22Rv1 (cell line): Measurements from ENCODE around the gene SIPA1L3.

Experiments used
- ZFX ChIP-seq: fragments of 450-650 bp; IDR thresholded peaks from 2 replicates; pipeline ENCODE4 v1.6.1; 2017; ENCODE audit warnings: antibody characterized with exemption, borderline replicate concordance
- TF ChIP-seq, protein P1 (sequence below): fragments of 450-650 bp; IDR thresholded peaks from 2 replicates; pipeline ENCODE4 v1.5.1; 2017; ENCODE audit warnings: mild to moderate bottlenecking

DNA sequence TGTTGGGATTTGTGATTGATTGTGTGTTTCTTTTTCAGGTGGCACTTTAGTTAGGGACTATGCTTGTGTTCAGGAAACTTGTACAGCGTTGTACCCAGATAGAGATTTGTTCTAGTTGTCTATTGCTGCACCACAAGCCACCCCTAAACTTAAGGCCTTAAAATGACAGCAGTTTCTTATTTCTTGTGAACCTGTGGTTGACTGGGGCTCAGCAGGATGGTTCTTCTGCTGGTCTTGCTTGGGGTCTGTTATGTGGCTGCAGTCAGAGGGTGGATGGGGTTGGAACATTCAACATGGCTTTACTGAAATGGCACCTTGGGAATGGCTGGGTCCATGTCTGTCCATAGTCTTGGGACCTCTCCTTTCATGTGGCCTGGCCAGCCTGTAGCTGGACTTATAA lies 28.3 kb downstream of the SIPA1L3 start:
- TF ChIP-seq, protein P1, sequence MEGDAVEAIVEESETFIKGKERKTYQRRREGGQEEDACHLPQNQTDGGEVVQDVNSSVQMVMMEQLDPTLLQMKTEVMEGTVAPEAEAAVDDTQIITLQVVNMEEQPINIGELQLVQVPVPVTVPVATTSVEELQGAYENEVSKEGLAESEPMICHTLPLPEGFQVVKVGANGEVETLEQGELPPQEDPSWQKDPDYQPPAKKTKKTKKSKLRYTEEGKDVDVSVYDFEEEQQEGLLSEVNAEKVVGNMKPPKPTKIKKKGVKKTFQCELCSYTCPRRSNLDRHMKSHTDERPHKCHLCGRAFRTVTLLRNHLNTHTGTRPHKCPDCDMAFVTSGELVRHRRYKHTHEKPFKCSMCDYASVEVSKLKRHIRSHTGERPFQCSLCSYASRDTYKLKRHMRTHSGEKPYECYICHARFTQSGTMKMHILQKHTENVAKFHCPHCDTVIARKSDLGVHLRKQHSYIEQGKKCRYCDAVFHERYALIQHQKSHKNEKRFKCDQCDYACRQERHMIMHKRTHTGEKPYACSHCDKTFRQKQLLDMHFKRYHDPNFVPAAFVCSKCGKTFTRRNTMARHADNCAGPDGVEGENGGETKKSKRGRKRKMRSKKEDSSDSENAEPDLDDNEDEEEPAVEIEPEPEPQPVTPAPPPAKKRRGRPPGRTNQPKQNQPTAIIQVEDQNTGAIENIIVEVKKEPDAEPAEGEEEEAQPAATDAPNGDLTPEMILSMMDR = no peak
- TF ChIP-seq ZFX = no peak
